DMS53 (cell line): ENCODE results near the gene CCDC30.

Source experiments
- DNase-seq: peaks from one replicate; lab custom pipeline; 2025; lab: John Stamatoyannopoulos, UW

The CCDC30 gene

GRCh38 chr1:42462828-42463763 lies at the start of gene CCDC30:
TSS of gene CCDC30 (plus strand) at chr1:42463286. CDS start at chr1:42480552, 17,266 bp downstream.
- peak; percentile 100 for DNase-seq

- DNase-seq = no peak
Observed at GRCh38 chr1:42414551-42415496, 48.3 kb upstream of the CCDC30 start.

- no peak for DNase-seq
Observed at GRCh38 chr1:42417166-42417565, 45.9 kb upstream of the CCDC30 start.

DNA sequence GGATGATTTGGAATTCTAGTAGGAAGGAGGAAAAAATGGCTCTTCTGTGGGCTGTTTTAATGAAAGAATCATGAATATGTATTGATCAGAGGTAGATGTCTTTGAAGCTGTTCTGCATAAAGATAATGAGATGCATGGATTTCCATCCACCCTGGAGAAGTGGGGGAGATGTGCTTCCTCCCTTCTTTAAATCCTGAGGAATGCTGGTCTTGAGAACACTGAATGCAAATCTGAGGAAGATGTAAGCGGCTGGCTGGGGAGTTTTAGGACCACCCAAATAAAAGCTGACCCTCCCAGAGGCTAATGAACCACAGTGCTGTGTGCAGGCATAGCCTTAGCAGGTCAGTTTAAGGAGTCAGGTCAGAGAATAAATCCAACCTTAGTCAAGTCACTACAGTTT lies 44.6 kb upstream of the CCDC30 start:
- no peak for DNase-seq

- peak; percentile 24 for DNase-seq
Observed at GRCh38 chr1:42419126-42419821, 43.8 kb upstream of the CCDC30 start.

GRCh38 chr1:42420121-42420520 lies 43.0 kb upstream of the CCDC30 start:
- no peak for DNase-seq

GRCh38 chr1:42420911-42421585 lies 42.0 kb upstream of the CCDC30 start:
- peak; percentile 62 for DNase-seq

GRCh38 chr1:42422737-42423136 lies 40.3 kb upstream of the CCDC30 start:
- DNase-seq = no peak

DNA sequence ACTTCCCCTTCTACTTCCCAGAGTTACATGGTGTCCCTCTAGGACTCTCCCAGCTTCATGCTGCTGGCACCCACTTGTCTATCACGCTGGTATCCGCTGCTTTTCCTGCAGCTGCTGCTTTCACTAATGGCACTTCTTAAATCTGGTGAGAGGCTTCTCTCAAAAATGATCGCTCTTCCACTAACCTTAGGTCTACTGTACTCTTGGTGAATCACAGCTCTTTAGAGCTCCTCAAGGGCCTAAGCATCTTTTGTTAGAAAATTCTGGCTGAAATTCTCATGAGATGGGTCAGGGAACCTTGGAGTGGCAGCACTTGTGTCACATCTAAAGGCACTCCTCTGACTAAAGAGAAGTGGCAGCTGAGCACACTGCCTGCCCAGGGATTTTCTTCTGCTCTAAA lies 39.4 kb upstream of the CCDC30 start:
- peak; percentile 52 for DNase-seq

GRCh38 chr1:42424201-42424600 lies 38.9 kb upstream of the CCDC30 start:
- DNase-seq = no peak

GRCh38 chr1:42427240-42427639 lies 35.8 kb upstream of the CCDC30 start:
- DNase-seq = no peak

DNA sequence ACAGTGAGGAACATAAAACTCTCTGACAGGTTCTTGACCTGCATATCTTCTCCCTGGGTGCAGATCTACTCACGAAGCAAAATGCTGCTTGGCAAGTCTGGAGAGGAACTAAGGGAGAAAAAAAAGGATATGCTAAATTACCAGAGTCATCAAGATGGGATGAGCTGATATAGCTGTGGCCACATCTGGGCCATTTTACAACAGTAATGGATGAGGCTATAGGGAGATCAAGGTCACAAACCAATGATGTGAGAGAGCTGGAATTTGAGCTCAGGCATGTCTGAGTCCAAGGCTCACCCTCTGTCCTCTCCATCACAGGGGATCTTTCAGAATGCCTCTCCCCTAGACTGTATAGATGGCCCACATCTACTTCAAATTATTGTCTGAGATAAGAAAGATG lies 33.5 kb upstream of the CCDC30 start:
- no peak for DNase-seq

DNA sequence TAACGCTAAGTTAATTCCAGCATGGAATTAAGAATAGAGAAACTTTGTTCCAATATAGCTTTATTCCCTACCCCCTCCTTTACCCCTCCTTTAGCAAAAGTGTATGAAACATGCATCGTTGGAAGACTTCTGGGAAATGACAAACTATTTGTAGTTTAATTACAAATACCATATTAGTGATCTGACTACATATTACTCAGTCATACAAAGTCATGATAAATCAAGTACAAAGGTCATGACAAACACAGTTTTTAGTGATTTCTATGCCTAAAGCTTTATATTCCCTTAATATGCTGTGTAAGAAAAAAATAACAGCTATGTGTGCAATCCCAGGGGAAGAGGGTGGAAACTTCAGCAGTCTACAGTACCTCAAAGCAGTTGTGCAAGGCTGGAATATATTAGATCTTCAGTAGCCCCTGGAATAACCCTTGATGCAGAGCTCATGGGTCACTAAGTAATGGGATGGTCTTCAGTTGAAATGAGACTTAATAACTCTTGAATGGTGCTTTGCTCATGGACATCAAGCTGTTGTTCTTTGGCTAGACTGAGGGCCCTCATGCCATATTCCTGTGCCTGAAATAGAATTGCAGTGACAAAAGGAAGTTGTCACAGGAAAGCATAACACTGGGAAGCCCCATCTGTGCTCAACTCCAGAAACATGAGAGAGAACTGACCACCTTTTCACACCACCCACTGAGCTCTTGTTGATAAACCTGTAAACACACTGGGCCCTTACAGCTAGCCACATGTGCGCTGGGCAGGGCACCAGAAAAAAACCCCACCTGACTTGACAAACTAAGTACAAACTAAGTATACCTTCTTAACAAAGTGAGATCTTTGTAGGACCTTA lies 32.6 kb upstream of the CCDC30 start:
- DNase-seq = no peak

DNA sequence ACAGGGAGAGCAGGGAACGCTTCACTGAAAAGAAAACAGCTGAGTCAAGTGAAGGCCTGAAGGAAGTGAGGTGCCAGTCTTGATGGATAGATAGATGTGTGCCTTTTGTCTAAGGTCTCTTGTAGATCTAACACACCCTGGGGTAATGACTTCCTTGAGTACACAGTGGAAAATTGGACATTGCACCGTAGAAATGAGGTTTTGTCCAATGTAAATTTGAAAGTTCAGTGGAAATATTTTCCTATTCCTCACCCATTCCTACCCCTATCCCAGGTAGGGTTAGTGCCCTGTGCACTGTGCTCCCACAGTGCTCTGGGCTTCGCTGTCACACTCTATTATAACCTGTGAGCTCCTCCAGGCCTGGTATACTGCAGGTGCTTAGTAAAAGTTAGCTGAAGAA lies 31.6 kb upstream of the CCDC30 start:
- no peak for DNase-seq

- DNase-seq = no peak
Observed at GRCh38 chr1:42432714-42433113, 30.4 kb upstream of the CCDC30 start.

DNA sequence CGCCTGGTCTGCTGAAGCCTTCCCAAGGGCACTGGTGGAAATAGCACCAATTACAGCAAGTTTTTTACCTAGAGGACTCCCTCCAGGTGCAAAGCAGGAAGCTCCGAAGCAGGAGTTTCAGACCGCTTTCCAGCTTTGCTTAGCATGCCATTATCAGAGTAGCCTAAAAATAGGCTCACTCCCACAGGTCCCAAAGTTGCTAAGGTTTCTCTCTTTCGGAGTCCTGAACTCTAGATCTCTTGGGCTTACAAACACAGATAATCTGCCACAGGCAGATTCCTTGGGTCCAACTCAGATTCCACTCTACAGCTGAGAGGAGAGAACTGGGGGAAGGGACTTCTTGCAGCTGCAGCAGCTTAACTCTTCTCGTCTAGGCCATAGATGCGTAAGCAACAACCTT lies 29.7 kb upstream of the CCDC30 start:
- no peak for DNase-seq

DNA sequence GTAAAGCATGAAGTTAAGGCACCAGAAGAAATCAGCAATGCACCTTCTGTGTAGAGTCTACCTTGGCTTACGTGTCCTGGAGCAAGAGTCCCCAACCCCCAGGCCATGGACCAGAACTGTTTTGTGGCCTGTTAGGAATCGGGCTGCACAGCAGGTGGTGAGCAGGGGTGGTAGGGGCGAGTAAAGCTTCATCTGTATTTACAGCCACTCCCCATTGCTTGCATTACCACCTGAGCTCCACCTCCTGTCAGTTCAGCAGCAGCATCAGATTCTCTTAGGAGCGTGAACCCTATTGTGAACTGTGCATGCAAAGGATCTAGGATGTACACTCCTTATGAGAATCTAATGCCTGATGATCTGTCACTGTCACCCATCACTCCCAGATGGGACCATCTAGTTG lies 28.7 kb upstream of the CCDC30 start:
- no peak for DNase-seq

GRCh38 chr1:42439940-42440339 lies 23.1 kb upstream of the CCDC30 start:
- DNase-seq = peak; percentile 91

DNA sequence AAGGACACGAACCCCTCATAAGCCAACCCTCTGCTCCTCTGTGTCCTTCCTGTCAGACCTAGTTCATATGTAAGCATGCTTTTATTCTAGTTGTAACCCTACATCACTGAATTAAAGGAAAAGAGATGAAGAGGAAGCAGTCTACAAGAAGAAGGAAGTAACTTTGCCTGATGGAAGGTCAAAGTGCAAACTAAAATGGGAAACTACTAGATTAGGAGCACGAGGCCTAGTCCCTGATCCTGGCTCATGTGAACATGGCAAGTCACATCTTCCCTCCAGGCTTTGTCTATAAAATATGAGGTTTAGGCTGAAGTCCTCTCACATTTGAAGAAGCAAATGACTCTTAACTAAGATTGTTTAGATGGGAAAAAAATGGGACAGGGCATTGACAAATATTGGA lies 20.4 kb upstream of the CCDC30 start:
- no peak for DNase-seq

DNA sequence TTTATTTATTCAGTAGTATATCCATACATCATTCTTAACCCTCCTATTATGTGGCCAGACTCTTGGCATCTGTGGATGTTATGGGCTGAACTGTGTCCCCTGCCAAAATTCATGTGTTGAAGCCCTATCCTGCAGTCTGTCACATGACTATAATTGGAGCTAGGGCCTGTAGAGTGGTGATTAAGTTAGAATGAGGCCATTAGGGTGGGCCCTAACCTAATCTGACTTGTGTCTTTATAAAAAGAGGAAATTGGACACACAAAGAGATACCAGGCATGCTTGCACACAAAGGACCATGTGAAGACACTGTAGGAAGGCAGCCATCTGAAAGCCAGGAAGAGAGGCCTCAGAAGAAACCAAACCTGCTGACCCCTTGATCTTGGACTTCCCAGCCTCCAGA lies 13.8 kb upstream of the CCDC30 start:
- no peak for DNase-seq

DNA sequence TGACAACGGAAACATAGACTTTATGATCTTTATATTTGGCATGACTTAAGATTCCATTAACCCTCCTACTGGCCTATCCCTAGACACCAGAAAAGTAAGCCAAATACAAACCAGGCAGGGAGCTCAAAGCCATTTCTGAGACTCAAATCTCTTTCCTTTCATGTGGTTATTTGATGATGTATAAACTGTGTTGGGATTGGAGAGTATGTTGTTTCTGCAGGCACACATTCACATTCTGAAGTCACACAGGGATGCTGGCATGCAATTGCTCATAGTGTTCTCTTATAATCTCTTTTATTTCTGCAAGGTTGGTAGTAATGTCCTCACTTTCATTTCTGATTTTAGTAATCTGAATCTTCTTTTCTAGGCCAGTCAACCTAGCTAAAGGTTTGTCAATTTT lies 13.0 kb upstream of the CCDC30 start:
- DNase-seq = no peak
